Calu3 (cell line): ENCODE data around the gene ARL8B. TPM values are rescaled to one million over a fixed set of nuclear protein-coding genes. Genes with fewer than 3 reads are reported as not detected.

ENCODE experiments used
- BruUV-seq: library from RNA; stranded (reverse); fragments of 400-500 nt; replicated peaks from 2 replicates; lab custom pipeline; 2021; lab: Mats Ljungman, UMichigan
- CTCF ChIA-PET: fragments of 300-600 bp; sonication (Branson Sonifier 250); formaldehyde crosslinking; loops from one replicate; lab custom pipeline; 2022; ENCODE audit warnings: antibody characterized with exemption; lab: Charles Lee
- DNase-seq: peaks from one replicate; pipeline ENCODE4 v3.0.0; 2022
- H3K27ac Mint-ChIP-seq: one replicate; pipeline ENCODE4 v1.8.0; 2022; ENCODE audit warnings: mixed read lengths; ENCODE audit not compliant: unreplicated experiment
- H3K27me3 Mint-ChIP-seq: one replicate; pipeline ENCODE4 v1.8.0; 2022; ENCODE audit warnings: mixed read lengths; ENCODE audit not compliant: unreplicated experiment
- H3K36me3 Mint-ChIP-seq: one replicate; pipeline ENCODE4 v1.8.0; 2022; ENCODE audit warnings: mild to moderate bottlenecking, moderate library complexity, mixed read lengths; ENCODE audit not compliant: insufficient read depth, unreplicated experiment
- H3K4me1 Mint-ChIP-seq: one replicate; pipeline ENCODE4 v1.8.0; 2022; ENCODE audit warnings: mild to moderate bottlenecking, low read depth, mixed read lengths; ENCODE audit not compliant: unreplicated experiment
- H3K4me3 Mint-ChIP-seq: one replicate; pipeline ENCODE4 v1.8.0; 2022; ENCODE audit warnings: mild to moderate bottlenecking, low read depth, moderate library complexity, mixed read lengths; ENCODE audit not compliant: unreplicated experiment
- H3K9me3 Mint-ChIP-seq: one replicate; pipeline ENCODE4 v1.8.0; 2022; ENCODE audit warnings: low read depth, mixed read lengths; ENCODE audit not compliant: unreplicated experiment
- intact Hi-C: fragments of 100-400 bp; cut with micrococcal nuclease; formaldehyde crosslinking; loops from one replicate; pipeline ENCODE4 v1.10.0; 2022; ENCODE audit not compliant: unreplicated experiment
- total RNA-seq: library from RNA; stranded (reverse); gene quantifications from 2 replicates; pipeline ENCODE4 v1.2.3, GENCODE V29; 2022
- TF ChIP-seq, protein P1 (sequence below): fragments of 200-600 bp; IDR thresholded peaks from one replicate; pipeline ENCODE4 v1.8.0; 2022; ENCODE audit warnings: antibody characterized with exemption; ENCODE audit not compliant: unreplicated experiment

The ARL8B gene
- total RNA-seq, 1 experiment from 2014 or later, result 47.0 TPM

DNA sequence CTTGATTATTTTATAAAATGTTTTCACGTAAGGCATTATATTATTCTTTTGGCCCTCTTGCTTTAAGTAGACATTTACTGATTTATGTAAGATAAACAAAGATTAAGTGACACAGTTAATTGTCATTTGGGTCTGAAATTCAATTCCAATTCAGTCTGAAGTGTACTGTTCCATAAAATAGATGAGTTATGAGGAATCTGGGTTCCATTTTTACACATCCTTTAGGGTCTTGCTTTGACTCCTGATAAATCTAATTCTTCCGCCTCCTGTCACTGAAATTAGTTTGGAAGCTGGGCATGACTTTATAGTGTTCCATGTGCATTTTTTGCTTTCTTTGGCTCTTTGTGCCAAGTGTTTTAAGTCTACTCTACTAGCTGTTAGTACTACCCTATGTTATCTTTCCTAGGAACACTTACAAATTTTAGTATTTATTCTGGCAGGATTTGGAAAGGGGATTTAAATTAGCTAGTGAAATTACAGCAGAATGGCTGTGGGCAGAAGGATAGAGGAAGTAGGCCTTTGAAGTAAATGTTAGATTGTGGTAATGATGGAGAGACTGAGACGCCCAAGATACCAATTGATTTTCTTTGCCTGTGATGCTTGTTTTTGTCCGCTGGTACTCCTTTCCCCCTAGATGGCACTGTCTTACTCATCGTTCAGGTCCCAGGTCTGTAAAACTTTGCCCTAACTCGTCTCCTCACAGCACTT lies 14.3 kb downstream of the ARL8B start:
- CTCF ChIA-PET, result no interaction called here
- H3K36me3 Mint-ChIP-seq, result peaks cover 6% of the 10 kb centered on the region
- TF ChIP-seq, protein P1, sequence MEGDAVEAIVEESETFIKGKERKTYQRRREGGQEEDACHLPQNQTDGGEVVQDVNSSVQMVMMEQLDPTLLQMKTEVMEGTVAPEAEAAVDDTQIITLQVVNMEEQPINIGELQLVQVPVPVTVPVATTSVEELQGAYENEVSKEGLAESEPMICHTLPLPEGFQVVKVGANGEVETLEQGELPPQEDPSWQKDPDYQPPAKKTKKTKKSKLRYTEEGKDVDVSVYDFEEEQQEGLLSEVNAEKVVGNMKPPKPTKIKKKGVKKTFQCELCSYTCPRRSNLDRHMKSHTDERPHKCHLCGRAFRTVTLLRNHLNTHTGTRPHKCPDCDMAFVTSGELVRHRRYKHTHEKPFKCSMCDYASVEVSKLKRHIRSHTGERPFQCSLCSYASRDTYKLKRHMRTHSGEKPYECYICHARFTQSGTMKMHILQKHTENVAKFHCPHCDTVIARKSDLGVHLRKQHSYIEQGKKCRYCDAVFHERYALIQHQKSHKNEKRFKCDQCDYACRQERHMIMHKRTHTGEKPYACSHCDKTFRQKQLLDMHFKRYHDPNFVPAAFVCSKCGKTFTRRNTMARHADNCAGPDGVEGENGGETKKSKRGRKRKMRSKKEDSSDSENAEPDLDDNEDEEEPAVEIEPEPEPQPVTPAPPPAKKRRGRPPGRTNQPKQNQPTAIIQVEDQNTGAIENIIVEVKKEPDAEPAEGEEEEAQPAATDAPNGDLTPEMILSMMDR, result no peak
- H3K27me3 Mint-ChIP-seq, result no peaks in the 10 kb centered on the region
- no peak overlapping the region for H3K4me3 Mint-ChIP-seq
- intact Hi-C loops, result no loop called here
- no TSS peak for BruUV-seq
- DNase-seq, result no peak
- H3K9me3 Mint-ChIP-seq, result no peaks in the 10 kb centered on the region
- H3K27ac Mint-ChIP-seq, result no peak overlapping the region
- peaks cover 39% of the 10 kb centered on the region for H3K4me1 Mint-ChIP-seq

DNA sequence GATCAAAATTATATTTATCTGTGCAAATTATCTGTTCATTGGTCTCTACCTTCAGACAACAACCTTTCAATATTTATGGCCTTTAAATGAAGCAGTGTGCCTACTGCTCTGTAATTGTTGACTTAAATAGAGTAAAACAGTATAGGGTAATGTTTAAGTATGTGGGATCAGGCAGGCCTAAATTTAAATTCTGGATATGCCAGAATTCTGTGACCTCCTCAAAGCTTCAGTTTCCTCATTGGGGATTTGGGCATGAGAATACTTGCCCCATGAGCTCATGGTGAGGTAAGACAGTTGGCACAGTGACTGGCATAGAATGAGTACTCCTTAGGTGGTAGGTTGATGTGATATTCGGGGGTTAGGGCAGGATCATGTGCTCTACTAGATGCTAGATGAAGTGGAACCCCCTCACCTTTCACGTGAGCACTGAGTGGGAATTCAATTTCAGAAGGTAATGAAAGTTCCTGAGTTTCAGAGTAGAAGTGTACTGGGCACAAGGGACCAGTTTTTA lies 14.9 kb downstream of the ARL8B start:
- Mint-ChIP-seq H3K27me3 (no peaks in the 10 kb centered on the region), H3K36me3 (peaks cover 4% of the 10 kb centered on the region), H3K4me3 (no peak overlapping the region), H3K27ac (peak overlapping the region; percentile 30), H3K4me1 (peaks cover 38% of the 10 kb centered on the region), H3K9me3 (no peaks in the 10 kb centered on the region)
- CTCF ChIA-PET, result no interaction called here
- TF ChIP-seq, protein P1, result no peak
- BruUV-seq, result no TSS peak
- no peak for DNase-seq
- intact Hi-C loops, result no loop called here

DNA sequence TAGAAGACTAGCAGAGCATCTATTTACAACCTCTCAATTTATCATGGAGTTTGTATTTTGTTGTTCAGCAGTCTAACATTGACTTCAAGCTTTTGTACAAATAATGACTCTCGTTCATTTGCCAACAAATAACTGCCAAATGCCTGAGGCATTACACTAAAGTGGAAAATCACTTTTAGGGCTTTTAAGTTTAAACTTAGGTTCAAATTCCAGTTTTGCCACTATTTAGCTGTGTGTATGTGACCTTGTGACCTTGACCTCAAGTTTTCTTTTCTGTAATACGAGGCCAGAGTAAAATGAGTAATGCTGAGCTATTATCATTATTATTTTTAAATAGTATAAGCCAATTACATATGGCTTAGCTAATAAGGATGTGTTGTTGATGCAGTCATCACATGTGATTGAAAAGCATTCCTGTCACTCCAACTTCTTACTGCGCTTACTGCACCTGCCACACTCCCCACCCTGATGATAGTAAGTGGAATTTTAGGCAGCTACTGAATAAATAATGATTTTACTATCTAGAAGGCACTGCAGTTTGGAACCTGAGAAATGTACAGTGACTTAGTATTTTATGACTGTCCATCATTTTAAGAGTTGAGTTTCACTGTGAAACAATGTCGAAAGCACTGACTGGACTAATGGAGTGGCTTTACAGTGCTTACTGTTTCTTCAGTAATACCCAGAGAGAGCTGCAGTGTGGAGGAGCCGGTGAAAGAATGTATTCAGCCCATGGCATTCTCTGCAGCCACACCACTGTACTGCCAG lies 16.3 kb downstream of the ARL8B start:
- Mint-ChIP-seq H3K4me1 (peaks cover 27% of the 10 kb centered on the region), H3K27me3 (no peaks in the 10 kb centered on the region), H3K4me3 (no peak overlapping the region), H3K9me3 (no peaks in the 10 kb centered on the region), H3K27ac (peak overlapping the region; percentile 39), H3K36me3 (peaks cover 4% of the 10 kb centered on the region)
- intact Hi-C loops, result no loop called here
- TF ChIP-seq, protein P1, result no peak
- CTCF ChIA-PET, result no interaction called here
- BruUV-seq, result no TSS peak
- DNase-seq, result no peak

DNA sequence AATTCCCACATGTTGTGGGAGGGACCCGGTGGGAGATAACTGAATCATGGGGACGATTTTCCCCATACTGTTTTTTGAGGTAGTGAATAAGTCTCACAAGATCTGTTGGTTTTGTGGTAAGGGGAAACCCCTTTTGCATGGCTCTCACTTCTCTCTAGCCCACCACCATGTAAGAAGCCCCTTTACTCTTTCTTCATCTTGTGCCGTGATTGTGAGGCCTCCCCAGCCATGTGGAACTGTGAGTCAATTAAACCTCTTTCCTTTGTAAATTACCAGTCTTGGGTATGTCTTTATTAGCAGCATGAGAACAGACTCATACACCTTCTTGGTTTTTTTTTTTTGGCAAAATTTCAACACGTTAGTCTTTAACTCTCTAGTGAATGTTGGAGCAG lies 18.1 kb downstream of the ARL8B start:
- Mint-ChIP-seq H3K27ac (no peak overlapping the region), H3K4me1 (peaks cover 42% of the 10 kb centered on the region), H3K36me3 (peaks cover 7% of the 10 kb centered on the region), H3K4me3 (no peak overlapping the region), H3K9me3 (no peaks in the 10 kb centered on the region), H3K27me3 (no peaks in the 10 kb centered on the region)
- TF ChIP-seq, protein P1, result no peak
- DNase-seq, result no peak
- intact Hi-C loops, result no loop called here
- CTCF ChIA-PET, result no interaction called here
- BruUV-seq, result no TSS peak
